Measurements from ENCODE around the gene TRIP6.
A peak's percentile ranks its signal among the peaks of the same experiment; 100 is the strongest.

DNA sequence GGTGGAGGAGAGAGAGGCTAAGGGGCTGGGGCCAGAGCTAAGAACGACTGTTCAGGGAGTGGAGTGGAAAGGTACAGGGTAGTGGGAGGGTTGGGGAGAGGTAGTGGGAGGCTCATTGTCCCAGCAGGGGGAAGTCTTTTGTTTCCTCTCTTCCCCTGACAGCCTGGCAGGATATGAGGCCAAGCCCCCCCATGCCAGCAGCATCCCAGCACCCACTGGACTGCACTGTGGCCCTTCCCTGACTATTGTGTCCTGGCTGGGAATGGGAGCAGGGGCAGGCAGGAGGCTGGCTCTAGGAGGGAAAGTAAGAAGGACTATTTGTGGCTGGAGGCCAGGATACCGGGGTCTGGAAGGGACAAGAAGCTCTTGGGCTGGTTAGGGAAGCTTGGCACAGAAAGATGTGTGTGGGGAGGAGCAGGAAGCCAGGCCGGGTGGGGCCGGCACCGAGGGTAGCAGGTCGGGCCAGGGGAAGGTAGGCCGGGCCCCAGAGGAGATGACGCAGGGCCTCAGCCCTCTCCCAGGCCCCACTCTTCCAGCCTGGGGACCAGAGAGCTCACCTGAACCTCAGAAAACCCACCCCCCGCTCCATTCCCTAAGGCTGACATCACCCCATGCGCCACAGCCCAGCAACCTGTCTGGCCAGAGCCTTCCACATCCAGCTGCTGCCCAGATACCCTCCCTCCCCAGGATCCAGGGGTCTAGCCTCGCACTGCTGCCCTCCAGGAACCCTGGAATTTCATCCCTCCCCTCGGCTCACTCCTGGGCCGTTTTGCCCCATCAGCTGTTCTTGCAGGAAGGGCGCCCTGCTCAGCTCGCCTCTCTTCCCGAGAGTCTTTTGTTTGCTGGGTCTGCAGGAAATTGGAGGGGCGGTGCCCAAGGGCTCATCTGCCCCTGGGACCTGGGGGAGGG lies 31.0 kb upstream of the TRIP6 start:
- TF ChIP-seq, protein P1, sequence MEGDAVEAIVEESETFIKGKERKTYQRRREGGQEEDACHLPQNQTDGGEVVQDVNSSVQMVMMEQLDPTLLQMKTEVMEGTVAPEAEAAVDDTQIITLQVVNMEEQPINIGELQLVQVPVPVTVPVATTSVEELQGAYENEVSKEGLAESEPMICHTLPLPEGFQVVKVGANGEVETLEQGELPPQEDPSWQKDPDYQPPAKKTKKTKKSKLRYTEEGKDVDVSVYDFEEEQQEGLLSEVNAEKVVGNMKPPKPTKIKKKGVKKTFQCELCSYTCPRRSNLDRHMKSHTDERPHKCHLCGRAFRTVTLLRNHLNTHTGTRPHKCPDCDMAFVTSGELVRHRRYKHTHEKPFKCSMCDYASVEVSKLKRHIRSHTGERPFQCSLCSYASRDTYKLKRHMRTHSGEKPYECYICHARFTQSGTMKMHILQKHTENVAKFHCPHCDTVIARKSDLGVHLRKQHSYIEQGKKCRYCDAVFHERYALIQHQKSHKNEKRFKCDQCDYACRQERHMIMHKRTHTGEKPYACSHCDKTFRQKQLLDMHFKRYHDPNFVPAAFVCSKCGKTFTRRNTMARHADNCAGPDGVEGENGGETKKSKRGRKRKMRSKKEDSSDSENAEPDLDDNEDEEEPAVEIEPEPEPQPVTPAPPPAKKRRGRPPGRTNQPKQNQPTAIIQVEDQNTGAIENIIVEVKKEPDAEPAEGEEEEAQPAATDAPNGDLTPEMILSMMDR (conservative IDR thresholded peaks at IDR 0.05; ENCODE audit: low read depth in 2 of 2) = no peak
- TF ChIP-seq POLR2AphosphoS5 (IDR thresholded peaks at IDR 0.05; ENCODE audit: low read depth) = peak; percentile 77
- TF ChIP-seq STAT1 (IDR thresholded peaks at IDR 0.05; ENCODE audit: unreplicated experiment) = no peak
- no peak for TF ChIP-seq EZH2 (IDR thresholded peaks at IDR 0.05; ENCODE audit: low read depth, unreplicated experiment)
- TF ChIP-seq CREB1 (CRISPR knock-in tag; IDR thresholded peaks at IDR 0.05; ENCODE audit: low read depth) = peak; percentile 75

Measured in GM23338 (cell line).